Upper lobe of left lung (tissue), 4 donors: ENCODE results near the gene MAP2.

ENCODE experiments used
- CTCF ChIP-seq, 6 experiments: fragments of 450-650 bp in 4 of 6; fragments of 200-600 bp in 2 of 6; sonication (generic) in 2 of 6; IDR thresholded peaks; one replicate each; pipeline ENCODE4 v1.5.1; 2016 to 2019; ENCODE audit warnings: antibody characterized with exemption in 6 of 6
- POLR2AphosphoS5 ChIP-seq, 2 donors: sonication (generic); formaldehyde crosslinking; IDR thresholded peaks; one replicate each; pipeline ENCODE4 v1.5.1; 2017; ENCODE audit warnings: antibody characterized with exemption in 2 of 2

DNA sequence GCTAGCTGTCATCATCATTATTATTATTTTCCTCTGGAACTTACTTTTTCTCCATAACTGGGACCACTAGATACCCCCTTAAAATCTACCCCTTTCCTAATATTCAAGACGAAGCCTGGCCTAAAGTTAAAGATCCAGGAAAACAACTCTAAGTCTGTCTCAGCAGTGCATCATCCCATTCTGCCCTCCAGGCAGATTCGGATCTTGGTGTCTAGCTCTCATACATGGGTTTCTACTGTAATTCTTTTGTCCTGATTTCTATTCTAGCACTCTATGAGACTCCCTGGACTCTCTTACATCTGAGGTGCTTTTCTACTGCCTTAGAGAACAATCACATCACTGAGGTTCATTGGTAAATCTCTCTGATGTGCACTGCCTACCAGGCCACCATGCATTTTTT is 35.5 kb downstream of the MAP2 start:
- no peak for TF ChIP-seq POLR2AphosphoS5 (IDR thresholded peaks at IDR 0.05)
- no peak for TF ChIP-seq CTCF (IDR thresholded peaks at IDR 0.05)
